NB4 (cell line): Measurements from ENCODE around the gene HNF1B.
A peak's percentile ranks its signal among the peaks of the same experiment; 100 is the strongest.
"Not testable (repeated sequence)": the region's sequence is repeated elsewhere in the genome, so short reads cannot be mapped to it uniquely, and the experiment has no call there.

Source experiments
- DNase-seq: peaks from one replicate; pipeline ENCODE4 v3.0.0; 2010; ENCODE audit warnings: low read depth
- H3K4me3 ChIP-seq: one replicate; pipeline ENCODE4 v1.5.1; 2011; ENCODE audit warnings: mild to moderate bottlenecking, low read depth, low read length, moderate library complexity
- CTCF ChIP-seq: IDR thresholded peaks from one replicate; pipeline ENCODE4 v1.5.1; 2012; ENCODE audit warnings: low read depth, low read length
- MAX ChIP-seq: IDR thresholded peaks from 2 replicates; pipeline ENCODE4 v1.6.1; 2011; ENCODE audit warnings: low read depth, low read length
- MYC ChIP-seq: IDR thresholded peaks from 2 replicates; pipeline ENCODE4 v1.6.1; 2011; ENCODE audit warnings: low read depth, low read length
- POLR2A ChIP-seq: IDR thresholded peaks from 2 replicates; pipeline ENCODE4 v1.6.1; 2011; ENCODE audit warnings: mild to moderate bottlenecking; ENCODE audit not compliant: insufficient read length; ENCODE audit errors: extremely low read depth

HNF1B gene

GRCh38 chr17:37789021-37789565 is 44.2 kb upstream of the HNF1B start:
- no peak overlapping the region for H3K4me3 ChIP-seq
- DNase-seq = no peak
- TF ChIP-seq CTCF (no peak), MYC (no peak), MAX (no peak), POLR2A (no peak)

- TF ChIP-seq MYC (no peak), CTCF (no peak), POLR2A (no peak), MAX (no peak)
- no peak for DNase-seq
- no peak overlapping the region for H3K4me3 ChIP-seq
Observed at GRCh38 chr17:37788526-37788925, 43.7 kb upstream of the HNF1B start.

GRCh38 chr17:37787055-37787757 is 42.3 kb upstream of the HNF1B start:
- no peak for DNase-seq
- no peak for TF ChIP-seq POLR2A
- no peak for TF ChIP-seq MYC
- TF ChIP-seq MAX = no peak
- TF ChIP-seq CTCF = no peak
- H3K4me3 ChIP-seq = no peak overlapping the region

GRCh38 chr17:37786481-37786880 is 41.6 kb upstream of the HNF1B start:
- no peak overlapping the region for H3K4me3 ChIP-seq
- DNase-seq = no peak
- TF ChIP-seq POLR2A (no peak), CTCF (no peak), MAX (no peak), MYC (no peak)

GRCh38 chr17:37782460-37782859 is 37.6 kb upstream of the HNF1B start:
- DNase-seq = peak; percentile 16
- H3K4me3 ChIP-seq = not testable (repeated sequence)

- DNase-seq = no peak
- no peak for TF ChIP-seq POLR2A
- no peak for TF ChIP-seq MAX
- TF ChIP-seq CTCF = no peak
- TF ChIP-seq MYC = no peak
- no peak overlapping the region for H3K4me3 ChIP-seq
Observed at GRCh38 chr17:37781451-37781850, 36.6 kb upstream of the HNF1B start.
